Measurements from ENCODE around the gene PSD2. TPM values are rescaled to one million over a fixed set of nuclear protein-coding genes. Genes with fewer than 3 reads are reported as not detected.

The PSD2 gene
- total and polyA plus RNA-seq, 2 of the 13 experiments (the other 11 are each of a cell fraction or from before 2014, with no cell fraction given), result 0.07 TPM; not detected in 1

- no peak overlapping the region for H3K9ac ChIP-seq (ENCODE audit: insufficient read depth, low read depth, low read length)
- no peaks in the 10 kb centered on the region for H4K20me1 ChIP-seq (ENCODE audit: insufficient read depth, low read length)
- H3K9me3 ChIP-seq (ENCODE audit: low read length), result no peaks in the 10 kb centered on the region
- H3K4me1 ChIP-seq (ENCODE audit: insufficient read depth, low read length), result no peaks in the 10 kb centered on the region; the same call in 1 of the 2 replicates
- no peak overlapping the region for H3K4me2 ChIP-seq (ENCODE audit: low read depth, low read length)
- BruUV-seq (replicated peaks), result no TSS peak
- POLR2A ChIA-PET, result no interaction called here
- FAIRE-seq (no peak), ATAC-seq (no peak), DNase-seq (ENCODE audit: low spot score) (no peak)
- no peak overlapping the region for H2AFZ ChIP-seq (ENCODE audit: low read length)
- CTCF ChIA-PET (ENCODE audit: low intra/inter-chr PET ratio, low total read pairs), result no interaction called here
- no peak overlapping the region for H3K27ac ChIP-seq (ENCODE audit: extremely low read length, insufficient read depth, low read length)
- no peak for TF ChIP-seq NR1H2 (CRISPR knock-in tag; IDR thresholded peaks at IDR 0.05; ENCODE audit: borderline replicate concordance, low read depth)
- no peak for TF ChIP-seq CREBL2 (CRISPR knock-in tag; IDR thresholded peaks at IDR 0.05; ENCODE audit: borderline replicate concordance)
- peaks cover 13 to 72% of the 10 kb centered on the region in 2 experiments for H3K27me3 ChIP-seq (ENCODE audit: control insufficient read depth in 1 of 2, insufficient read depth in 2 of 2, low read length in 2 of 2)
- H3K79me2 ChIP-seq (ENCODE audit: insufficient read depth, low read length), result no peaks in the 10 kb centered on the region
- H3K36me3 ChIP-seq (replicated peaks in 1 of 2; ENCODE audit: control insufficient read depth in 1 of 2, insufficient read depth in 2 of 2, low read length in 2 of 2), result no peaks in the 10 kb centered on the region
- intact Hi-C loops (cut with micrococcal nuclease; ENCODE audit: unreplicated experiment), result no loop called here
- WGBS (ENCODE audit: low lambda C conversion rate), result no CpG with 5 or more reads among the region's 3 CpGs
- in situ Hi-C loops (cut with HindIII; ENCODE audit: extremely low pct_ligation_motif_present, low pct_unique_long_range_greater_than_20kb), result no loop called here
- H3K4me3 ChIP-seq (replicated peaks in 1 of 3; ENCODE audit: insufficient read depth in 1 of 3, low read depth in 2 of 3, low read length in 3 of 3), result no peak overlapping the region
These were observed 1.7 kb downstream of the PSD2 start for GRCh38 chr5:139797335-139797734.

GRCh38 chr5:139797856-139798510 is 2.4 kb downstream of the PSD2 start:
- POLR2A ChIA-PET, result no interaction called here
- BruUV-seq (replicated peaks), result no TSS peak
- TF ChIP-seq KLF6 (CRISPR knock-in tag; IDR thresholded peaks at IDR 0.05) (no peak), THAP9 (CRISPR knock-in tag; IDR thresholded peaks at IDR 0.05; ENCODE audit: borderline replicate concordance) (no peak), ZNF674 (CRISPR knock-in tag; IDR thresholded peaks at IDR 0.05; ENCODE audit: low read depth) (no peak), NAIF1 (CRISPR knock-in tag; IDR thresholded peaks at IDR 0.05; ENCODE audit: borderline replicate concordance) (no peak), RFX5 (IDR thresholded peaks at IDR 0.05; ENCODE audit: low read depth, low read length) (no peak), ZNF570 (CRISPR knock-in tag; IDR thresholded peaks at IDR 0.05; ENCODE audit: borderline replicate concordance) (no peak), ZBED4 (CRISPR knock-in tag; IDR thresholded peaks at IDR 0.05; ENCODE audit: borderline replicate concordance) (no peak)

More at GRCh38 chr5:139797856-139798510, 2.4 kb downstream of the PSD2 start:
- WGBS (ENCODE audit: low lambda C conversion rate), result 0% methylated on average over 3 of the region's 9 CpGs
- H3K4me3 ChIP-seq (replicated peaks in 1 of 3; ENCODE audit: insufficient read depth in 1 of 3, low read depth in 2 of 3, low read length in 3 of 3), result no peak overlapping the region
- no peak overlapping the region for H3K4me2 ChIP-seq (ENCODE audit: low read depth, low read length)
- H3K27me3 ChIP-seq (ENCODE audit: control insufficient read depth in 1 of 2, insufficient read depth in 2 of 2, low read length in 2 of 2), result peaks cover 14 to 77% of the 10 kb centered on the region in 2 experiments
- no peaks in the 10 kb centered on the region; the same call in 1 of the 2 replicates for H3K4me1 ChIP-seq (ENCODE audit: insufficient read depth, low read length)
- DNase-seq (ENCODE audit: low spot score) (no peak), FAIRE-seq (no peak), ATAC-seq (no peak)
- H4K20me1 ChIP-seq (ENCODE audit: insufficient read depth, low read length), result no peaks in the 10 kb centered on the region
- H3K27ac ChIP-seq (ENCODE audit: extremely low read length, insufficient read depth, low read length), result no peak overlapping the region
- CTCF ChIA-PET (ENCODE audit: low intra/inter-chr PET ratio, low total read pairs), result no interaction called here
- no peaks in the 10 kb centered on the region for H3K79me2 ChIP-seq (ENCODE audit: insufficient read depth, low read length)
- no peaks in the 10 kb centered on the region for H3K36me3 ChIP-seq (replicated peaks in 1 of 2; ENCODE audit: control insufficient read depth in 1 of 2, insufficient read depth in 2 of 2, low read length in 2 of 2)
- in situ Hi-C loops (cut with HindIII; ENCODE audit: extremely low pct_ligation_motif_present, low pct_unique_long_range_greater_than_20kb), result no loop called here
- no peak overlapping the region for H2AFZ ChIP-seq (ENCODE audit: low read length)
- no peak overlapping the region for H3K9ac ChIP-seq (ENCODE audit: insufficient read depth, low read depth, low read length)
- intact Hi-C loops (cut with micrococcal nuclease; ENCODE audit: unreplicated experiment), result no loop called here
- H3K9me3 ChIP-seq (ENCODE audit: low read length), result no peaks in the 10 kb centered on the region

All from HepG2 (cell line).